H1 (cell line): ENCODE measurements around the gene TP63. TPM values are rescaled to one million over a fixed set of nuclear protein-coding genes. Genes with fewer than 3 reads are reported as not detected.

Experiments
- CTCF ChIA-PET: fragments of 300-600 bp; sonication (Branson Sonifier 250); formaldehyde crosslinking; loops from one replicate; lab custom pipeline; 2021; ENCODE audit not compliant: partially characterized antibody; lab: Charles Lee
- POLR2A ChIA-PET: fragments of 300-600 bp; sonication (Branson Sonifier 250); formaldehyde crosslinking; loops from one replicate; lab custom pipeline; 2021; ENCODE audit warnings: inconsistent platforms; ENCODE audit not compliant: partially characterized antibody; lab: Charles Lee
- DNase-seq, 2 experiments: peaks; one replicate each; pipeline versions ENCODE4 v3.0.0 to v3.0.0-alpha.2; 2010 to 2022; ENCODE audit warnings: low spot score in 2 of 2, low read depth in 1 of 2, mixed read lengths in 1 of 2
- FAIRE-seq: peaks from 2 replicates; lab custom pipeline; 2011; peaks lifted over from hg19 to GRCh38; lab: Jason Lieb, UNC
- H2AFZ ChIP-seq: 2 replicates; pipeline ENCODE4 v1.8.1; 2012; ENCODE audit warnings: low read length, inconsistent platforms
- H2AK5ac ChIP-seq: 2 replicates; pipeline ENCODE4 v1.6.1; 2013; ENCODE audit warnings: low read depth, low read length
- H2BK120ac ChIP-seq: replicated peaks from 2 replicates; pipeline ENCODE3; 2013; ENCODE audit warnings: low read depth, low read length, inconsistent platforms
- H2BK12ac ChIP-seq: 2 replicates; pipeline ENCODE4 v1.6.1; 2013; ENCODE audit warnings: low read depth, low read length
- H2BK15ac ChIP-seq: 2 replicates; pipeline ENCODE4 v1.6.1; 2013; ENCODE audit warnings: low read length
- H2BK20ac ChIP-seq: 2 replicates; pipeline ENCODE4 v1.6.1; 2013; ENCODE audit warnings: low read length
- H2BK5ac ChIP-seq: 2 replicates; pipeline ENCODE4 v1.6.1; 2013; ENCODE audit warnings: low read depth, low read length
- H3K14ac ChIP-seq: 2 replicates; pipeline ENCODE4 v1.6.1; 2013; ENCODE audit warnings: inconsistent platforms; ENCODE audit not compliant: insufficient read length
- H3K18ac ChIP-seq: 2 replicates; pipeline ENCODE4 v1.6.1; 2013; ENCODE audit warnings: low read length; ENCODE audit errors: extremely low read depth
- H3K23ac ChIP-seq: 2 replicates; pipeline ENCODE4 v1.6.1; 2013; ENCODE audit warnings: inconsistent platforms; ENCODE audit not compliant: insufficient read length
- H3K23me2 ChIP-seq: 2 replicates; pipeline ENCODE4 v1.6.1; 2013; ENCODE audit warnings: low read depth, low read length
- H3K27ac ChIP-seq: 2 replicates; pipeline ENCODE4 v1.6.1; 2011; ENCODE audit warnings: low read depth, low read length, inconsistent platforms
- H3K27me3 ChIP-seq, 4 experiments: replicated peaks in 1 of 4; 1 replicate in 1 of 4; 2 replicates in 3 of 4; pipeline versions ENCODE4 v1.6.1 to v1.8.1; 2011 to 2013; ENCODE audit warnings: low read length in 3 of 4, mild to moderate bottlenecking in 3 of 4, inconsistent platforms in 2 of 4, mixed read lengths in 2 of 4, moderate library complexity in 1 of 4; ENCODE audit not compliant: control insufficient read depth in 3 of 4, insufficient read depth in 3 of 4; ENCODE audit errors: extremely low read depth in 1 of 4
- H3K36me3 ChIP-seq, 4 experiments: 2 replicates each; pipeline versions ENCODE4 v1.6.1 to v1.8.1; 2011 to 2013; ENCODE audit warnings: mild to moderate bottlenecking in 4 of 4, low read length in 3 of 4, moderate library complexity in 2 of 4, control low read depth in 1 of 4, inconsistent platforms in 1 of 4; ENCODE audit not compliant: insufficient read depth in 4 of 4, control insufficient read depth in 2 of 4
- H3K4ac ChIP-seq: replicated peaks from 2 replicates; pipeline ENCODE3; 2013; ENCODE audit warnings: low read length, low read depth, mixed read lengths, inconsistent platforms; ENCODE audit not compliant: insufficient read length
- H3K4me1 ChIP-seq, 4 experiments: replicated peaks in 1 of 4; 1 replicate in 1 of 4; 2 replicates in 3 of 4; pipeline versions ENCODE4 v1.6.1 to v1.8.1; 2011 to 2013; ENCODE audit warnings: low read length in 3 of 4, inconsistent platforms in 2 of 4, mixed read lengths in 1 of 4; ENCODE audit not compliant: insufficient read depth in 4 of 4, control insufficient read depth in 3 of 4
- H3K4me2 ChIP-seq, 2 experiments: 2 replicates each; pipeline versions ENCODE4 v1.6.1 to v1.8.1; 2011 to 2013; ENCODE audit warnings: low read depth in 2 of 2, low read length in 2 of 2, control low read depth in 1 of 2, inconsistent platforms in 1 of 2, mild to moderate bottlenecking in 1 of 2; ENCODE audit not compliant: insufficient read depth in 1 of 2
- H3K4me3 ChIP-seq, 4 experiments: fragments of 200-600, 300-600 bp in 1 of 4; sonication (generic), shearing (Covaris generic), sonication (Bioruptor Twin) in 1 of 4; 2 replicates each; pipeline versions ENCODE4 v1.5.1 to v1.8.1; 2011 to 2016; ENCODE audit warnings: low read length in 4 of 4, low read depth in 3 of 4, control low read depth in 2 of 4, inconsistent platforms in 2 of 4, mild to moderate bottlenecking in 2 of 4, mixed read lengths in 1 of 4, moderate library complexity in 1 of 4; ENCODE audit not compliant: insufficient read depth in 2 of 4; ENCODE audit errors: extremely low read depth in 1 of 4
- H3K56ac ChIP-seq: replicated peaks from 2 replicates; pipeline ENCODE3; 2013; ENCODE audit warnings: low read depth, mild to moderate bottlenecking, mixed read lengths, low read length, inconsistent platforms; ENCODE audit not compliant: insufficient read length
- H3K79me1 ChIP-seq: 2 replicates; pipeline ENCODE4 v1.6.1; 2013; ENCODE audit warnings: low read depth, low read length, control low read depth
- H3K79me2 ChIP-seq, 2 experiments: 2 replicates each; pipeline versions ENCODE4 v1.6.1 to v1.8.1; 2012 to 2013; ENCODE audit warnings: low read length in 2 of 2, mild to moderate bottlenecking in 2 of 2, inconsistent platforms in 1 of 2; ENCODE audit not compliant: insufficient read depth in 2 of 2, control insufficient read depth in 1 of 2
- H3K9ac ChIP-seq, 4 experiments: replicated peaks in 1 of 4; 1 replicate in 1 of 4; 2 replicates in 3 of 4; pipeline versions ENCODE4 v1.6.1 to v1.8.1; 2011 to 2013; ENCODE audit warnings: low read depth in 3 of 4, low read length in 3 of 4, control low read depth in 2 of 4, mild to moderate bottlenecking in 2 of 4, moderate library complexity in 2 of 4, inconsistent platforms in 1 of 4; ENCODE audit errors: extremely low read depth in 1 of 4
- H3K9me3 ChIP-seq, 2 experiments: 2 replicates each; pipeline versions ENCODE4 v1.6.1 to v1.8.1; 2012 to 2013; ENCODE audit warnings: mild to moderate bottlenecking in 2 of 2, moderate library complexity in 2 of 2, control low read depth in 1 of 2, inconsistent platforms in 1 of 2, low read depth in 1 of 2, low read length in 1 of 2, mixed read lengths in 1 of 2; ENCODE audit not compliant: insufficient read depth in 2 of 2
- H4K20me1 ChIP-seq, 2 experiments: replicated peaks in 1 of 2; 2 replicates each; pipeline versions ENCODE3 to v1.8.1; 2011 to 2013; ENCODE audit warnings: inconsistent platforms in 2 of 2, low read length in 2 of 2, mild to moderate bottlenecking in 1 of 2; ENCODE audit not compliant: insufficient read depth in 2 of 2, control insufficient read depth in 1 of 2
- H4K5ac ChIP-seq: 2 replicates; pipeline ENCODE4 v1.6.1; 2013; ENCODE audit warnings: low read length, low read depth, mixed read lengths, inconsistent platforms; ENCODE audit not compliant: insufficient read length
- H4K8ac ChIP-seq: 2 replicates; pipeline ENCODE4 v1.8.0; 2013; ENCODE audit warnings: mild to moderate bottlenecking, moderate library complexity, low read length, inconsistent platforms; ENCODE audit not compliant: insufficient read depth; ENCODE audit errors: extremely low read depth
- H4K91ac ChIP-seq: replicated peaks from 2 replicates; pipeline ENCODE3; 2013; ENCODE audit warnings: low read length, mixed read lengths, inconsistent platforms; ENCODE audit not compliant: insufficient read length
- E2F6 ChIP-seq: IDR thresholded peaks from 2 replicates; pipeline ENCODE4 v1.6.1; 2012; ENCODE audit warnings: inconsistent platforms
- KDM1A ChIP-seq: fragments of 200-600, 300-600 bp; sonication (generic); IDR thresholded peaks from 2 replicates; pipeline ENCODE4 v1.7.1; 2016; ENCODE audit warnings: mild to moderate bottlenecking, low read length, borderline replicate concordance
- MAX ChIP-seq: IDR thresholded peaks from 2 replicates; pipeline ENCODE4 v1.6.1; 2012; ENCODE audit warnings: inconsistent platforms
- NANOG ChIP-seq: IDR thresholded peaks from 2 replicates; pipeline ENCODE4 v1.6.1; 2011; ENCODE audit warnings: low read length, low read depth, mild to moderate bottlenecking, inconsistent platforms; ENCODE audit not compliant: insufficient read depth, poor library complexity, severe bottlenecking
- TEAD4 ChIP-seq: IDR thresholded peaks from 2 replicates; pipeline ENCODE4 v1.6.1; 2012; ENCODE audit warnings: low read depth, low read length, inconsistent platforms, mixed read lengths
- WGBS, 2 experiments: shearing (Covaris generic) in 1 of 2; methylation state at CpG; one replicate each; pipeline versions ENCODE4 v1.1.6 to v1.1.7; 2013 to 2015; ENCODE audit warnings: low lambda C conversion rate in 2 of 2, mixed read lengths in 2 of 2, inconsistent platforms in 1 of 2, low coverage in 1 of 2, missing lambda C conversion rate in 1 of 2; ENCODE audit not compliant: insufficient replicate concordance in 2 of 2, insufficient coverage in 1 of 2, insufficient read length in 1 of 2; ENCODE audit errors: extremely low coverage in 1 of 2, missing lambda C conversion rate in 1 of 2; 5-methylcytosine and 5-hydroxymethylcytosine counted together
- polyA plus RNA-seq, 7 experiments: library from polyadenylated mRNA; depleted of rRNA in 3 of 7; stranded (reverse) in 5 of 7; unstranded in 2 of 7; fragments of >200 nt in 5 of 7; fragments of 200-250 nt in 2 of 7; gene quantifications; 1 replicate in 5 of 7; 2 replicates in 1 of 7; 4 replicates in 1 of 7; pipeline versions ENCODE4 v1.2.1 to v1.2.3, GENCODE V29; 2011 to 2013; ENCODE audit warnings: missing spikeins in 2 of 7, mixed read lengths in 2 of 7
- total RNA-seq: library from RNA; stranded (reverse); fragmentation: NEBNext Ultra II Directional; extraction: Animal tissue kit (Norgen Biotek cat#: 25700); gene quantifications from 2 replicates; pipeline ENCODE4 v1.2.1, GENCODE V29; 2021

The TP63 gene
- total and polyA plus RNA-seq, 2 of the 8 experiments (the other 6 are each of a cell fraction or from before 2014, with no cell fraction given), result not detected

DNA sequence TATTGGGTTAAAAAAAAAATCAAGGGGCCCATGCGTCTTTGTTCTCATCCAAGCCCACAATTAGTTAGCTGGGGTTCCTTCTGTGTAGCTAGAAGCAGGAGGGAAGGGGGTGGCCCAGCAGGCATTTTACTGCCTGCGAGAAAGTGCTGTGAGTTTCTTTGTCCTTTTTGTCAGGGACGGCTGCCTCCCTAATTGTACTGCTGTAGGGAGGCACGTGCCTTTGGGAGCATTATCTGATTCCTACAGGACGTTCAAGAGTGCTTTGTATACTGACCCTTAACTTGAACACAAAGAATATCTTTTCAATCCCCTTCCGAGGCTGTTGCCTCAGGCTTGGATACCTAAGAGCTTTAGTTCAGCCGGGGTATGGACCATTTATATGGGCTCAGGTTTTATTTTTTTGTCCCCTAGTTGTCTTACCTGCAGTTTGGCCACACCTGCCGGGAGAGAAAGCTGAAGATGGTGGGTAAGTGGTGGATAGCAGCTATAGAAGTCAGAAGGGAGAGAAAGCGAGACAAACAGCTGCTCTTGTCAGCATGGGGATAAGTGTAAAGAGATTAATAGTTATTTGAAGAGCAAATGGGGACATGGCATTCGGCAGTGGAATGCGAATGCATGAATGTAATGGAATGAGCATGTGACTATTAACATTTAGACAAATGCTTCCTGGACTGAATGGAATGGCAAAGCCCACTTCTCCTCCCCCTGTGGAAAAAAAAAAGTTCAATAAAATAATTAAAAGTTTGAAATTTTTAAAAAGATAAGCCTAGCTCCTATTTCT is 175.2 kb downstream of the TP63 start:
- 0 out of 2 replicates have a peak overlapping the region, but pooled peaks have one; percentile 6 for H2BK5ac ChIP-seq
- TF ChIP-seq TEAD4 (peak; percentile 43; the same call in 1 of the 2 replicates), E2F6 (peak; percentile 77; the same call in 1 of the 2 replicates), NANOG (peak; percentile 53), KDM1A (no peak), MAX (peak; percentile 88)

More for the DNA sequence above, 175.2 kb downstream of the TP63 start:
- Histone ChIP-seq H3K14ac (no peak overlapping the region), H2BK120ac (no peak overlapping the region), H4K8ac (no peak overlapping the region), H3K18ac (no peak overlapping the region), H2BK15ac (no peak overlapping the region), H2BK20ac (no peak overlapping the region; the same call in 1 of the 2 replicates), H3K4me2 (peak overlapping the region in 1 of 2 experiments; percentile 59; a peak in 2 of 4 replicates), H3K23me2 (no peaks in the 10 kb centered on the region), H3K79me1 (no peaks in the 10 kb centered on the region), H4K5ac (no peak overlapping the region), H4K20me1 (no peaks in the 10 kb centered on the region), H3K4me1 (peaks cover 5 to 16% (median 10%) of the 10 kb centered on the region in 4 experiments; a peak in 6 of 7 replicates), H3K27me3 (peaks cover 0 to 7% (median 4%) of the 10 kb centered on the region in 4 experiments; a peak in 5 of 7 replicates), H3K9ac (no peak overlapping the region), H3K4me3 (peak overlapping the region in 1 of 4 experiments; percentile 6; a peak in 1 of 8 replicates), H3K79me2 (no peaks in the 10 kb centered on the region), H4K91ac (no peak overlapping the region), H2BK12ac (0 out of 2 replicates have a peak overlapping the region, but pooled peaks have one; percentile 42), H3K23ac (no peak overlapping the region), H2AK5ac (no peak overlapping the region), H3K27ac (no peak overlapping the region; the same call in 1 of the 2 replicates), H3K56ac (no peak overlapping the region), H3K9me3 (no peaks in the 10 kb centered on the region), H2AFZ (peak overlapping the region; percentile 81; the same call in 1 of the 2 replicates), H3K36me3 (no peaks in the 10 kb centered on the region), H3K4ac (no peak overlapping the region)
- ChIA-PET POLR2A (no interaction called here), CTCF (interaction anchor here (0.7 to 1.5 kb wide), 7 partner anchors 9 to 144 kb away, joined by 3 to 5 read pairs (median 3); no protein-coding TSS in a partner anchor)
- peak; percentile 62 for FAIRE-seq
- no peak for DNase-seq
- 45% methylated on average over 11 of the region's 11 CpGs; no CpG with 5 or more reads in 1 of the 2 experiments for WGBS, 2 experiments
